ENCODE data around the gene GMEB1.

DNA sequence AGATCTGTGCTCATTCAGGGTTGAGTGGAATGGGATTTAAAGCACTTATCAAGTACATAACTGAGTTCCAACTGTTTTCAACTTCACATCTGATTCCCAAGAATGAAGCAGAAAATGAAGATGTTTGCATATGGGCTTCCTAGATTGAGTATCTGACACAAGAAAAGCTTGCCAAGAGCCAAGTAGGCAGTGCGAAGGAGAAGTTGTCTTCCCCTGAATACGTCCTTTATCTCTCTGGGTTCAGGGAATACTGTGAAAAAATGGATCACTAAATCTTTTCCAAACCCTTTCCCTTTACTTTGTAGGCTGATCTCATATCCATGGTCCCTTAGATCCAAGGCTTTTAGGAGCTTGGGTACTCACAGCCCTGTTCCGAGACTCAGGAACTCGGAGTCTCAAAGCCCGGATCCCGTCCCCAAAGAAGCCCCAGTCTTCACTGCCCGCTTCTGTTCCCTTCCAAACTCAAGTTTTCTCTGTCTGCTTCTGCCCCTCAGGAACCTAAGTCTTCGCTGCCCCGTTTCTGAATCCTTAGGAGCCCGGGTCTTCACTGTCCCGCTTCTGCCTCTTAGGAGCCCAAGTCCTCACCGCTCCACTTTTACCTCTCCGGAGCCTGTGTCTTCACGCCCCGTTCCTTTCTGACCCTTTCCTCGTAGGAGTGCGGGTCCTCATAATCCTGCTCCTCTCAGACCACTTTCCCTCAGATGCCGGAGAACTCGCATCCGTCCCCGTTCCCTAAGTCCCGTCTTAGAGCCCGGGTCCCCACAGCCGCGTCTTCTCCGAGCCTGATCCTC lies 26.3 kb upstream of the GMEB1 start:
- TF ChIP-seq EZH2 (IDR thresholded peaks at IDR 0.05; ENCODE audit: borderline replicate concordance, low read depth, low read length, severe bottlenecking), result no peak
- TF ChIP-seq, protein P1, sequence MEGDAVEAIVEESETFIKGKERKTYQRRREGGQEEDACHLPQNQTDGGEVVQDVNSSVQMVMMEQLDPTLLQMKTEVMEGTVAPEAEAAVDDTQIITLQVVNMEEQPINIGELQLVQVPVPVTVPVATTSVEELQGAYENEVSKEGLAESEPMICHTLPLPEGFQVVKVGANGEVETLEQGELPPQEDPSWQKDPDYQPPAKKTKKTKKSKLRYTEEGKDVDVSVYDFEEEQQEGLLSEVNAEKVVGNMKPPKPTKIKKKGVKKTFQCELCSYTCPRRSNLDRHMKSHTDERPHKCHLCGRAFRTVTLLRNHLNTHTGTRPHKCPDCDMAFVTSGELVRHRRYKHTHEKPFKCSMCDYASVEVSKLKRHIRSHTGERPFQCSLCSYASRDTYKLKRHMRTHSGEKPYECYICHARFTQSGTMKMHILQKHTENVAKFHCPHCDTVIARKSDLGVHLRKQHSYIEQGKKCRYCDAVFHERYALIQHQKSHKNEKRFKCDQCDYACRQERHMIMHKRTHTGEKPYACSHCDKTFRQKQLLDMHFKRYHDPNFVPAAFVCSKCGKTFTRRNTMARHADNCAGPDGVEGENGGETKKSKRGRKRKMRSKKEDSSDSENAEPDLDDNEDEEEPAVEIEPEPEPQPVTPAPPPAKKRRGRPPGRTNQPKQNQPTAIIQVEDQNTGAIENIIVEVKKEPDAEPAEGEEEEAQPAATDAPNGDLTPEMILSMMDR (IDR thresholded peaks at IDR 0.05; ENCODE audit: borderline replicate concordance, extremely low read depth, low read length, poor library complexity, severe bottlenecking), result no peak
